ENCODE data around the gene EFCAB13.

Gene EFCAB13

DNA sequence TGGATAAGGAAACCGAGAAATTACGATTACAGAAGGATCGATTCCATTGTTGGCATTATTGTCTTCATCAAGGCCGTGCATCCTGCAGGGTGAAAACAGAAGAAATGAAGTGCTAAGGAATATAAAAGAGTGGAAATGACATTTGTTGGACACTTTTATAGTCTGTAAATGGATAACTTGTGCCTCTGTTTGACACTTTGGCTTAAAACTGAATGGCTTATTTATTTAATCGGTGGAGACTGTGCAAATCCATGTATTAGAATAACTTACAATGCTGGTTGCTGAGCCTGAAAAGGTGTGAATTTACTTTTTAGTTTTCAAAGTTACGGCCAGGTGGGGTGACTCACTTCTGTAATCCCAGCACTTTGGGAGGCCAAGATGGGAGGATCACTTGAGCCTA lies 38.8 kb upstream of the EFCAB13 start:
- Mint-ChIP-seq H3K4me1 (peaks cover 8% of the 10 kb centered on the region), H3K27ac (no peak overlapping the region), H3K27me3 (ENCODE audit: low read depth, poor library complexity) (peaks cover 20% of the 10 kb centered on the region), H3K36me3 (ENCODE audit: low read depth) (no peaks in the 10 kb centered on the region), H3K4me3 (no peak overlapping the region), H3K9me3 (no peaks in the 10 kb centered on the region)
- no peak for TF ChIP-seq CTCF (IDR thresholded peaks at IDR 0.05)
- DNase-seq, result no peak

- Mint-ChIP-seq H3K27me3 (ENCODE audit: low read depth, poor library complexity) (peaks cover 20% of the 10 kb centered on the region), H3K36me3 (ENCODE audit: low read depth) (no peaks in the 10 kb centered on the region), H3K9me3 (no peaks in the 10 kb centered on the region), H3K4me3 (no peak overlapping the region), H3K4me1 (peaks cover 6% of the 10 kb centered on the region), H3K27ac (no peak overlapping the region)
- TF ChIP-seq CTCF (IDR thresholded peaks at IDR 0.05), result no peak
- no peak for DNase-seq
Measured at GRCh38 chr17:47286198-47286914, 37.4 kb upstream of the EFCAB13 start.

GRCh38 chr17:47287068-47287467 lies 36.7 kb upstream of the EFCAB13 start:
- DNase-seq, result no peak
- Mint-ChIP-seq H3K4me3 (no peak overlapping the region), H3K27ac (no peak overlapping the region), H3K9me3 (no peaks in the 10 kb centered on the region), H3K36me3 (ENCODE audit: low read depth) (no peaks in the 10 kb centered on the region), H3K27me3 (ENCODE audit: low read depth, poor library complexity) (peaks cover 20% of the 10 kb centered on the region), H3K4me1 (peaks cover 8% of the 10 kb centered on the region)
- no peak for TF ChIP-seq CTCF (IDR thresholded peaks at IDR 0.05)

- no peak for DNase-seq
- TF ChIP-seq CTCF (IDR thresholded peaks at IDR 0.05), result no peak
Measured at GRCh38 chr17:47287639-47288038, 36.1 kb upstream of the EFCAB13 start.

DNA sequence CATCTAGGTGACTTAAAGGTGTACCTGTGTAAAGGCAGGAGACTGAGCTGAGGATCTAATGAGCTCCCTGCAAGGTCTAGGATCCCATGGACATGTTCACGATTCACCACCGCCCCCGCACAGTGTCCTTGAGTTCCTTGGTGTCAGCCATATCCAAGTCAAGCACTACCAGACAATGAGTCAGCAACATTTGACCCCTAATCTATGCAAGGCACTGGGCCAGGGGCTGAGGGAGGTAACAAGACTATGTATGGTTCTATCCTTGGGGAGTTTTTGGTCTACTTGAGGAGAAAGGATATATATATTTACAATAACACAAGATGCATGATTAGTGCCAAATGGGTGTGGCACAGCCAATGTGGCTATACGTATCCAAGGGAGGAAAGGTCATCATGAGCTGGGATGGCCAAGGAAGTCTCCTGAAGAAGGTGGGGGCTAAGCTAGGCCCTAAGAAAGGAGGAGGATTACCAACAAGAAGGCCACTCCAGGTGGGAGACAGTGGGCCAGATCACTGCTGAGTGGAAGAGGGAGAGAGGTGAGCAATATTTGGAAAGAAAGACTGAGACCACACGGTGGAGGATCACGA lies 35.1 kb upstream of the EFCAB13 start:
- H3K4me3 Mint-ChIP-seq, result no peak overlapping the region

More at GRCh38 chr17:47287639-47288038, 36.1 kb upstream of the EFCAB13 start:
- H3K4me3 Mint-ChIP-seq, result no peak overlapping the region
- H3K36me3 Mint-ChIP-seq (ENCODE audit: low read depth), result no peaks in the 10 kb centered on the region
- H3K27me3 Mint-ChIP-seq (ENCODE audit: low read depth, poor library complexity), result peaks cover 20% of the 10 kb centered on the region
- H3K4me1 Mint-ChIP-seq, result peaks cover 8% of the 10 kb centered on the region
- no peaks in the 10 kb centered on the region for H3K9me3 Mint-ChIP-seq
- H3K27ac Mint-ChIP-seq, result peak overlapping the region; percentile 41

More for the DNA sequence above, 35.1 kb upstream of the EFCAB13 start:
- Mint-ChIP-seq H3K9me3 (no peaks in the 10 kb centered on the region), H3K27me3 (ENCODE audit: low read depth, poor library complexity) (peaks cover 16% of the 10 kb centered on the region), H3K36me3 (ENCODE audit: low read depth) (no peaks in the 10 kb centered on the region), H3K4me1 (peaks cover 8% of the 10 kb centered on the region), H3K27ac (no peak overlapping the region)
- no peak for DNase-seq
- no peak for TF ChIP-seq CTCF (IDR thresholded peaks at IDR 0.05)
